NB4 (cell line): ENCODE measurements around the gene TEX2.

ENCODE experiments used
- DNase-seq: peaks from one replicate; pipeline ENCODE4 v3.0.0; 2010; ENCODE audit warnings: low read depth
- H3K4me3 ChIP-seq: one replicate; pipeline ENCODE4 v1.5.1; 2011; ENCODE audit warnings: mild to moderate bottlenecking, low read depth, low read length, moderate library complexity
- MAX ChIP-seq: IDR thresholded peaks from 2 replicates; pipeline ENCODE4 v1.6.1; 2011; ENCODE audit warnings: low read depth, low read length
- MYC ChIP-seq: IDR thresholded peaks from 2 replicates; pipeline ENCODE4 v1.6.1; 2011; ENCODE audit warnings: low read depth, low read length
- POLR2A ChIP-seq: IDR thresholded peaks from 2 replicates; pipeline ENCODE4 v1.6.1; 2011; ENCODE audit warnings: mild to moderate bottlenecking; ENCODE audit not compliant: insufficient read length; ENCODE audit errors: extremely low read depth
- TF ChIP-seq, protein P1 (sequence below): IDR thresholded peaks from one replicate; pipeline ENCODE4 v1.5.1; 2012; ENCODE audit warnings: low read depth, low read length

The TEX2 gene

GRCh38 chr17:64247836-64248235 is 15.2 kb downstream of the TEX2 start:
- DNase-seq: no peak
- TF ChIP-seq MYC (no peak), POLR2A (no peak), MAX (no peak)
- TF ChIP-seq, protein P1, sequence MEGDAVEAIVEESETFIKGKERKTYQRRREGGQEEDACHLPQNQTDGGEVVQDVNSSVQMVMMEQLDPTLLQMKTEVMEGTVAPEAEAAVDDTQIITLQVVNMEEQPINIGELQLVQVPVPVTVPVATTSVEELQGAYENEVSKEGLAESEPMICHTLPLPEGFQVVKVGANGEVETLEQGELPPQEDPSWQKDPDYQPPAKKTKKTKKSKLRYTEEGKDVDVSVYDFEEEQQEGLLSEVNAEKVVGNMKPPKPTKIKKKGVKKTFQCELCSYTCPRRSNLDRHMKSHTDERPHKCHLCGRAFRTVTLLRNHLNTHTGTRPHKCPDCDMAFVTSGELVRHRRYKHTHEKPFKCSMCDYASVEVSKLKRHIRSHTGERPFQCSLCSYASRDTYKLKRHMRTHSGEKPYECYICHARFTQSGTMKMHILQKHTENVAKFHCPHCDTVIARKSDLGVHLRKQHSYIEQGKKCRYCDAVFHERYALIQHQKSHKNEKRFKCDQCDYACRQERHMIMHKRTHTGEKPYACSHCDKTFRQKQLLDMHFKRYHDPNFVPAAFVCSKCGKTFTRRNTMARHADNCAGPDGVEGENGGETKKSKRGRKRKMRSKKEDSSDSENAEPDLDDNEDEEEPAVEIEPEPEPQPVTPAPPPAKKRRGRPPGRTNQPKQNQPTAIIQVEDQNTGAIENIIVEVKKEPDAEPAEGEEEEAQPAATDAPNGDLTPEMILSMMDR: no peak
- no peak overlapping the region for H3K4me3 ChIP-seq

DNA sequence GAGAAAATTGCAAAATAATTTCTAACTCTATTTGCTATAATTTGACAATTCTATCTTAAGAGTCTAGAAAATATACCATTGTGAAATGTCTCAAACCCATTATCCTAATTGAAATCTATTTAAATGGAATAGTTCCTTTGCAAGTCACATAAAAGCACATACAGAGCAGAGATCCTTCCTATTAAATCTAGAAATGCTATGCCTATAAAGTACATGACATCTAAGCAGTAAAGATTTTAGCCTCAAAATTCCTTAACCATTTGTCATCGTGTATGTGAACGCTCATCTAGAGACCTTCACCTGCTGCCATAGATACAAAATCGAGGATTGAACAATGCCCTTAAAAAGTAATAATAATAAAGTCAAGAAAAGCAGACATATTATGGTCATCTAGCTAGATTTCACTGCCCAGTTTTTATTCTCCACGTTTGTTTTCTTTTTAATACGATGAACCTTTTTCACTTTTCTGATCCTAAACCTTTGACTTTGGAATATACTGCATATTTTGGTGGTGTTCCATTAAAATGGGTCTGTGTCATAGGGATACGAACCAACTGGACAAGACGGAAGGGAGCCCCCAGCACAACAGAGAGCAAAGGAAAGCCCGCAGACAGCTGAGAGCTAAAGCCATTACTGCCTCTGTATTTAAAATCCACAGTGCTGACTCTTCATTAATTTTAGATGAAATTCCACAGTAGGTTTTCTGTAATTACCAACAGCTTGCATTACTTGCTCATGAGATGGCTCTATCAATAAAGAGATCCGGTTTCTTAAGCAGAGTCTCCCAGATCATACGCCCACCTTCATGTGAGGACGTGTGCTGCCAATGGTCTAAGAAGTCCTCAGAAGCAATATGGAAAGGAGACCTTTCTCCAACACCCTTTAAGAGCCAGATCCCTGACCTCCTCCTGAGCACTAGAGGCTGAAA is 17.6 kb downstream of the TEX2 start:
- no peak for DNase-seq
- TF ChIP-seq MAX (no peak), MYC (no peak), POLR2A (no peak)
- TF ChIP-seq, protein P1: no peak
- no peak overlapping the region for H3K4me3 ChIP-seq

- no peak for TF ChIP-seq MAX
- TF ChIP-seq MYC: no peak
- TF ChIP-seq, protein P1: no peak
- TF ChIP-seq POLR2A: no peak
- H3K4me3 ChIP-seq: no peak overlapping the region
- DNase-seq: no peak
These were observed 18.9 kb downstream of the TEX2 start for GRCh38 chr17:64244165-64244564.

DNA sequence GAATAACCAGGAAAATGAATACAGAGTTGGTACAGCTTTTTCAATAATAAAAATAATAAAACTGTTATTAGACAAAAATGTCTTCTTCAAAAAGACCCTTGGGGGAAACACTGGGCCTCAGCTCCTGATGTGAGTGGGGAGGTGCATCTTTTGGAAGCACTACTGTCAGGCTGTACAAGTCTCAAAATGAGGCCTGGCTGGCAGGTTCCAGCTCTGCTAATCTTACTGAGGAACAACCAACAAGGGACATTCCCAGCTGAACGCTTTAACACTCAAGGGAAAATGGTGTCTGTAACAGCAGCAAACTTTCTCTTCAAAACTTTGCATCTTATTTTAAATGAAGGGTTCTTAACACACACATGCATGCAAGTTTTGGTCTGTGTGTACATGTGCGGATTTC is 19.7 kb downstream of the TEX2 start:
- TF ChIP-seq MAX (no peak), POLR2A (no peak), MYC (no peak)
- TF ChIP-seq, protein P1: no peak
- no peak for DNase-seq
- no peak overlapping the region for H3K4me3 ChIP-seq

GRCh38 chr17:64242633-64243032 is 20.4 kb downstream of the TEX2 start:
- H3K4me3 ChIP-seq: no peak overlapping the region
- no peak for DNase-seq
- TF ChIP-seq, protein P1: no peak
- TF ChIP-seq MYC: no peak
- no peak for TF ChIP-seq POLR2A
- no peak for TF ChIP-seq MAX
